Activated gamma-delta T cell (primary cell): ENCODE results near the gene COL15A1.
"Not testable (repeated sequence)": the region's sequence is repeated elsewhere in the genome, so short reads cannot be mapped to it uniquely, and the experiment has no call there.

Source experiments
- DNase-seq: peaks from one replicate; lab custom pipeline; 2025; lab: John Stamatoyannopoulos, UW

The COL15A1 gene

GRCh38 chr9:98994172-98995058 is 50.7 kb downstream of the COL15A1 start:
- DNase-seq = no peak

GRCh38 chr9:98995059-98995671 is 51.5 kb downstream of the COL15A1 start:
- DNase-seq = no peak

- no peak for DNase-seq
Measured at GRCh38 chr9:98995971-98996504, 52.3 kb downstream of the COL15A1 start.

- no peak for DNase-seq
Measured at GRCh38 chr9:98997604-98998003, 53.9 kb downstream of the COL15A1 start.

- DNase-seq = no peak
Measured at GRCh38 chr9:98998441-98999151, 54.9 kb downstream of the COL15A1 start.

GRCh38 chr9:98999152-98999525 is 55.4 kb downstream of the COL15A1 start:
- no peak for DNase-seq

- no peak for DNase-seq
Measured at GRCh38 chr9:99000476-99001395, 57.0 kb downstream of the COL15A1 start.

- no peak for DNase-seq
Measured at GRCh38 chr9:99001892-99002291, 58.2 kb downstream of the COL15A1 start.

- no peak for DNase-seq
Measured at GRCh38 chr9:99002706-99003105, 59.0 kb downstream of the COL15A1 start.

- DNase-seq = no peak
Measured at GRCh38 chr9:99003308-99003707, 59.6 kb downstream of the COL15A1 start.

GRCh38 chr9:99004115-99004514 is 60.4 kb downstream of the COL15A1 start:
- DNase-seq = no peak

GRCh38 chr9:99004717-99005460 is 61.2 kb downstream of the COL15A1 start:
- no peak for DNase-seq

GRCh38 chr9:99005651-99006050 is 61.9 kb downstream of the COL15A1 start:
- no peak for DNase-seq

- no peak for DNase-seq
Measured at GRCh38 chr9:99006511-99006910, 62.8 kb downstream of the COL15A1 start.

GRCh38 chr9:99006979-99007378 is 63.3 kb downstream of the COL15A1 start:
- DNase-seq = no peak

- no peak for DNase-seq
Measured at GRCh38 chr9:99008203-99008602, 64.5 kb downstream of the COL15A1 start.

- DNase-seq = not testable (repeated sequence)
Measured at GRCh38 chr9:99010393-99010792, 66.7 kb downstream of the COL15A1 start.

GRCh38 chr9:99011161-99011709 is 67.5 kb downstream of the COL15A1 start:
- DNase-seq = no peak

GRCh38 chr9:99012957-99013512 is 69.3 kb downstream of the COL15A1 start:
- DNase-seq = no peak

GRCh38 chr9:99013550-99013949 is 69.8 kb downstream of the COL15A1 start:
- no peak for DNase-seq
